HCEC 1CT (cell line): ENCODE results near the gene BICDL2.

Experiments used
- DNase-seq: peaks from one replicate; pipeline ENCODE4 v3.0.0-alpha.2; 2017

The BICDL2 gene

DNA sequence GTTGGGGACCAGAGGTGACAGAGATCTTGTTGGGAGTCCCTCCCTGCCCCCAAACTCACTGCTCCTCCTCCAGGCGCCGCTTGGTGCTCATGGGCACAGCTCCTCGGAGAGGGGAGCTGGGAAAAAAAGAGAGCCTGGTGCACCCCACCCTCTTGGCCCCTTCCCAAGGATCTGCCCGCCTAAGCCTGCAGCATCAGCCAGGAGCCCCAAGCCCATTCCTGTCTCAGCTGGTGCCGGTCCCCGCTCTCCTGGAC lies 13.4 kb downstream of the BICDL2 start:
- DNase-seq, result peak; percentile 69

DNA sequence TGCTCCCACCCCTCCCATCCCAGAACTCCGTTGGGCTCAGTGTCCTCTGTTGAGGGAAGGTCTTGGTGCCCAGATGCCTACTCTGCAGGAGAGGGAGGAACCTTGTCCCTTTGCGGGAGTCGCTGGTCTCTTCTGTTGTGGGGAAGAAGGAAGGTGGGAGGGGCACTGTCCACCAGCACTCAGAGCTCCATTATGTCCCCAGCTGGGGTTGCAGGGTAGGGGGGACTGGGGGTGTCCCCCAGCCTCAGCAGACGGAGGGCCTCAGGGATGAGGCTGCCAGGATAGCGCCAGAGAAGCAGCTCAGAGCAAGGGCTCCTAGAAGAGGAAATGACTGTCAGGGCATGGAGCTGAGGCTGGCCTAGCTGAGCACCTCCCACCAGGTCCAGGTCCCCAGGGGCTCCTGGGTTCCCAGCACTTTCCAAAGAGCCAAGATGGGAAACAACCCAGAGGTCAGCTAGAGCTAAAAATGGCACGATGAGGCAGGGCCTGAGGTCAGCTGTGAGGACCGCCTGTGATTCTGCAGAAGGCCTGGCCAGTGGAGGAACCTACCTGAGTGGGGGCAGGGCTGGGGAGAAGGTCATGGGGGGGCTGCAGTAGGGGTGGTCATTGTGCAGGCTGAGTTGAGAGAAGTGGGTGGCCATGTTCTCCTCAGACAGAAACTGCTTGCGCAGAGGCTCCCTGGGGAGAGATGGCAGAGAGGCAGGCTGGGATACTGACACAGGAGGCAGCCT lies 13.9 kb downstream of the BICDL2 start:
- DNase-seq, result no peak

- peak; percentile 98 for DNase-seq
Measured at GRCh38 chr16:3022208-3022683, 14.5 kb downstream of the BICDL2 start.

DNA sequence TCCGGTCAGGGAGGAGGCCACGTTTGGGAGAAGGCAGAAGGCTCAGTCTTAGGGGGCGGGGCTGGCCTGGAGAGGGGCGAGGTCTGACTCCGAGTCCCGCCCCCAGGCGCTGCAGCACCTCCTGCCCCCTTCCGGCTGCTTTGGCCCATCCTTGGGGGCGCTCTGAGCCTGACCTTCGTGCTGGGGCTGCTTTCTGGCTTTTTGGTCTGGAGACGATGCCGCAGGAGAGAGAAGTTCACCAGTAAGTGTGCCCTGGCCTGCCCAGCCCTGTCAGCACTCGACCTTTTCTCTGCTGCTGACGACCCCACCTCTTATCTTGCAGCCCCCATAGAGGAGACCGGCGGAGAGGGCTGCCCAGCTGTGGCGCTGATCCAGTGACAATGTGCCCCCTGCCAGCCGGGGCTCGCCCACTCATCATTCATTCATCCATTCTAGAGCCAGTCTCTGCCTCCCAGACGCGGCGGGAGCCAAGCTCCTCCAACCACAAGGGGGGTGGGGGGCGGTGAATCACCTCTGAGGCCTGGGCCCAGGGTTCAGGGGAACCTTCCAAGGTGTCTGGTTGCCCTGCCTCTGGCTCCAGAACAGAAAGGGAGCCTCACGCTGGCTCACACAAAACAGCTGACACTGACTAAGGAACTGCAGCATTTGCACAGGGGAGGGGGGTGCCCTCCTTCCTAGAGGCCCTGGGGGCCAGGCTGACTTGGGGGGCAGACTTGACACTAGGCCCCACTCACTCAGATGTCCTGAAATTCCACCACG lies 15.1 kb downstream of the BICDL2 start:
- DNase-seq, result peak; percentile 96

DNA sequence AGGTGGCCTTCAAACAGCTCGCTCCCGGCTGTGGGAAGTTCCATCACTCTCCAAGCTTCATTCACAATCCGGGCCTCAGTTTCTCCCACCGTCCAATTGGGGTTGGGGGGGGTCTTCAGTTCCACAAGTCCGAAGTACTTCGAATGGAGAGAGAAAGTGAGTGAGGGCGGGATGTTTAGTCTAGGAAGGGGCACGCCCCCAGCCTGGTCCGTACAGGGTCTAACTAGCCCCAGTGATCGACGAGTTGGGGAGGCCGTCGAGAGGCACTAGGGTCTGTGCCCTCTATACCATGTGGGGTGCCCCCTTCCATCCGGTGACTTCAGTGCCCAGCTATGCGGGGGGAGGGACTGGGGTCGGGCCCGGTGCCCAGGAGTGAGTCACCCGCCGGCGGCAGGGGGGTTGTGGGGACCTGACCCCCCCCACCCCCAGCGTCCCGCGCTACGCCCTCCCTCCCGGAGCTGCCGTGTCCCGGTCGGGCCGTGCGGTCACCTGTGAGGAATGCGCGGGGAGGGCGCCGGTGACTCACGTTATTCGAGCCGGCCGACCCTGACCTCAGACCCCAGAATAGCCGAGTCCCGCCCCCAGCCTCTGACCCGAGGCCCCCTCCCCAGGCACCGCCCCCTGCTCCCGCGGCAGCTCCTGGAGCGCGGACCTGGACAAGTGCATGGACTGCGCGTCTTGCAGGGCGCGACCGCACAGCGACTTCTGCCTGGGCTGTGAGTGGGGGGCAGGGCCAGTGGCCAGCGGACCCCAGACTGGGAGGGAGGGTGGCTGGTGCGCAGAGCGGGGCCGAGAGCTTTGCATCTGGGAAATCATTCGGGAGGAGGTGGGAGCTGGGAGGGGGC lies 15.9 kb downstream of the BICDL2 start:
- DNase-seq, result peak; percentile 89

- DNase-seq, result peak; percentile 78
Measured at GRCh38 chr16:3020247-3020603, 16.5 kb downstream of the BICDL2 start, which contains the start of gene TNFRSF12A. Gene TNFRSF12A (plus strand): TSS chr16:3020368. CDS start chr16:3020398, 30 bp downstream.

DNA sequence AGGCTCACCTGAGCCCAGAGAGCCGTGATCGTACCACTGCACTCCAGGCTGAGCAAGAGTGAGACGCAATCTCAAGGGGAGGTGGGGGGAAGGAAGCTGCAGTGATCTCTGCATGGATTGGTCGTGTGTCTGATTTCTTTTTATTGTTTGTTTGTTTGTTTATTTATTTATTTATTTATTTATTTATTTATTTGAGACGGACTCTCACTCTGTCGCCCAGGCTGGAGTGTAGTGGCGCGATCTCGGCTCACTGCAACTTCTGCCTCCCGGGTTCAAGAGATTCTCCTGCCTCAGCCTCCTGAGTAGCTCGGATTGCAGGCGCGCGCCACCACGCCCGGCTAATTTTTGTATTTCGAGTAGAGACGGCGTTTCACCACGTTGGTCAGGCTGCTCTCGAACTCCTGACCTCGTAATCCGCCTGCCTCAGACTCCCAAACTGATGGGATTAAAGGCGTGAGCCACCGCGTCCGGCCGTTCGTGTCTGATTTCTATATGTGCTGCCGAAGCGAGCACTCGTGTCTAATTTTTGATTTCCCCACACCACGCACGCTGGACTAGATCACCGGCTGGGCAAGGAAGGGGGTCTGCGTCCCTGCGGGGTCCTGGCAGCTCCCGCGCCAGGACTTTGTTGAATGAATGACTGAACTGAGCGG lies 17.0 kb downstream of the BICDL2 start:
- no peak for DNase-seq

GRCh38 chr16:3017794-3018506 lies 18.8 kb downstream of the BICDL2 start, which contains the start of gene CLDN6:
Gene CLDN6 (minus strand): TSS chr16:3018183. CDS start chr16:3016021, 2,162 bp downstream.
- no peak for DNase-seq

GRCh38 chr16:3017344-3017743 lies 19.4 kb downstream of the BICDL2 start:
- no peak for DNase-seq

DNA sequence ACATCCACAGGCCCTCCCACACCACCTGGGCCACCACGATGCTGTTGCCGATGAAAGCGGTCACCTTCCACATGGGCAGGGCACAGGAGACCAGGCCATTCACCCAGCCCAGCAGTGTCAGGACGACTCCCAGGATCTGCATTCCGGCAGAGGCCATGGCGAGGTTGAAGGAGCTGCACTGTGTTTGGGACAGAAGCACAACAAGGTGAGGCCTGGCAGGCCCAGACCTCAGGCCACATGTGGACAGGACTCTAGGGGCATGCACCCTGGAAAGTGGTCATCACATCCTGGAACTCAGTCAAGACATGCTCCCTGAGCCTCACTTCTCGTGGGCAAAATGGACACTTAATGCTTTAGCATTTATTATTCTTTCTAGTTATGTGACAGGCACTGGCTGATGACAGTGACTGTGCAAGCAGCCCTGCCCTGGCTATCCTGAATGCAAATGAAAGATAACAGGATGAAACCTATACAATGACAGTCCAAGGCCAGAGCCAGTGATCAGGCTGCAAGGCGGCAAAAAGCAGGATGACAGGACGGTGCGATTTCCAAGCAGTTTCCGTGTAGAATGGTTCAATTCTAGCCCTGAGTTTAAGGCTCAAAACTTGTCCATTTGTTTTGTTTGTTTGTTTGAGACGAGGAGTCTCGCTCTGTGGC lies 20.8 kb downstream of the BICDL2 start:
- DNase-seq, result no peak

DNA sequence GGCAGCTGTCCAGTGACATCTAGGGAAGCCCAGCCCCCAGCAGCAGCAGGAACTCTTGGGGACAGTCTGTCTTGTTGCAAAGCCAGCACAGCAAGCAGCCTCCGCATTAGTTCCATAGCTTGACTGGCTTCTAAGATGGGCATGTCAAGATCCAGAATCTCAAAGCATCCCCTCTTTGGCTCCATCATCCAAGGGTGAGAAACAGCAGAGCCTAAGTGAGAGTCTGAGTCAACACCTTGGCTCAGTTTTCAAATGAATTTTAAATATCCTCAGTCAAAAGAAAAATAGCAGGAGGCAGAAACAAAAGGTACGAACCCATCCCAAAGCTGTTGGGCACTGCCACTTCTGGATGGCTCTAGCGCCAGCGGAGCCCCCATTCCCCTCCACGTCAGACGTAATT lies 21.8 kb downstream of the BICDL2 start:
- DNase-seq, result no peak

DNA sequence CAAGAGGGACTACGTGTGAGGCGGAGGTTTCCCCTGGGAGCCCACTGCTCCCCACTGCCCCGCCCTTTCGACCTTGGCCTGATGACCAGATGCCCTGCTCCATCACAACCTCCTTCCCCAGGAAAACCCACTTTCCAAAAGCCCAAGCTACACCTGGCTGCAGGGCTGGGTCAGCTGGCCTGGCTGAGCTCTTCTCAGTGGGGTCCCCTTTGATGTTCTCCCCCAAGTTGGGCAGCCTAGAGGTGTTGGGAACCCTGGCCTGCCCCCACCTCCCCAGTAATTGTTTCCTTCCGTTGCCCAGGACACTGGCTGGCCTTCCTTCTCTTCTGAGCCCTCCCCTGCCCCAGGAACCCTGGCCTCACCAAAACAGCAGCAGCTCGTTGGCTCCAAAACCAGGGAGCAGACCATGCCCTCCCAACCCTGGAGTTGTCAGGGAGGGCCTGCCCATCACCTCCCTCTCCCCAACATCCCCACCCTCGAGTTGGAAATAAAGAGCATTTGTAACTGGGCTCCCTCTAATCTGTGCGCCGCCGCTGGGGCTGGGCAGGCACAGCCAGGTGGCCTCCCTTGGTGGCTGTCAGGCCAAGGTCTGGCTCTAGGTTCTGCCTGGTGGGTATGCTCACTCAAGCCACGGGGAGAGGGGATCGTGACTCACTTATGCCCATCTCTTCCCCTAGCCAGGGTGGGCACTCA lies 22.6 kb downstream of the BICDL2 start:
- DNase-seq, result no peak

DNA sequence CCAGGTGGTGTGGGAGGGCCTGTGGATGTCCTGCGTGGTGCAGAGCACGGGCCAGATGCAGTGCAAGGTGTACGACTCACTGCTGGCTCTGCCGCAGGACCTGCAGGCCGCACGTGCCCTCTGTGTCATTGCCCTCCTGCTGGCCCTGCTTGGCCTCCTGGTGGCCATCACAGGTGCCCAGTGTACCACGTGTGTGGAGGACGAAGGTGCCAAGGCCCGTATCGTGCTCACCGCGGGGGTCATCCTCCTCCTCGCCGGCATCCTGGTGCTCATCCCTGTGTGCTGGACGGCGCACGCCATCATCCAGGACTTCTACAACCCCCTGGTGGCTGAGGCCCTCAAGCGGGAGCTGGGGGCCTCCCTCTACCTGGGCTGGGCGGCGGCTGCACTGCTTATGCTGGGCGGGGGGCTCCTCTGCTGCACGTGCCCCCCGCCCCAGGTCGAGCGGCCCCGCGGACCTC lies 23.2 kb downstream of the BICDL2 start:
- DNase-seq, result no peak

- no peak for DNase-seq
Measured at GRCh38 chr16:3012828-3013420, 23.8 kb downstream of the BICDL2 start, which contains the start of gene CLDN9. Gene CLDN9 (plus strand): TSS chr16:3012923. CDS start chr16:3013363, 440 bp downstream.

GRCh38 chr16:3012246-3012645 lies 24.5 kb downstream of the BICDL2 start:
- no peak for DNase-seq

DNA sequence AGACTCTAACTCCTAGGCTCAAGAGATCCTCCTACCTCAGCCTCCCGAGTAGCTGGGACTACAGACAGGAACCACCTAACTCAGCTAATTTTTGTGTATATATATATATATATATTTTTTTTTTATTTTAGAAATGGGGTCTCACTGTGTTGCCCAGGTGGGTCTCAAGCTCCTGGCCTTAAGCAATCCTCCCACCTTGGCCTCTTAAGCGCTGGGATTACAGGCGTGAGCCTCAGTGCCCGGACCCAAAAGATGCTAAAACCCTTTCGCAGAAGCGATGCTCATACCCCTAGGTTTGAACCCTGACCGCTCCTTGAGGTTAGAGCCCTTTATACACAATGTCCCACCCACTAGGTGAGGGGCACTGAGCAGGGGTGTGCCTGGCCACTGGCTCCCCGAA lies 26.2 kb downstream of the BICDL2 start:
- DNase-seq, result no peak

- DNase-seq, result no peak
Measured at GRCh38 chr16:3009568-3010390, 27.0 kb downstream of the BICDL2 start.

- no peak for DNase-seq
Measured at GRCh38 chr16:3008690-3009037, 28.1 kb downstream of the BICDL2 start.

DNA sequence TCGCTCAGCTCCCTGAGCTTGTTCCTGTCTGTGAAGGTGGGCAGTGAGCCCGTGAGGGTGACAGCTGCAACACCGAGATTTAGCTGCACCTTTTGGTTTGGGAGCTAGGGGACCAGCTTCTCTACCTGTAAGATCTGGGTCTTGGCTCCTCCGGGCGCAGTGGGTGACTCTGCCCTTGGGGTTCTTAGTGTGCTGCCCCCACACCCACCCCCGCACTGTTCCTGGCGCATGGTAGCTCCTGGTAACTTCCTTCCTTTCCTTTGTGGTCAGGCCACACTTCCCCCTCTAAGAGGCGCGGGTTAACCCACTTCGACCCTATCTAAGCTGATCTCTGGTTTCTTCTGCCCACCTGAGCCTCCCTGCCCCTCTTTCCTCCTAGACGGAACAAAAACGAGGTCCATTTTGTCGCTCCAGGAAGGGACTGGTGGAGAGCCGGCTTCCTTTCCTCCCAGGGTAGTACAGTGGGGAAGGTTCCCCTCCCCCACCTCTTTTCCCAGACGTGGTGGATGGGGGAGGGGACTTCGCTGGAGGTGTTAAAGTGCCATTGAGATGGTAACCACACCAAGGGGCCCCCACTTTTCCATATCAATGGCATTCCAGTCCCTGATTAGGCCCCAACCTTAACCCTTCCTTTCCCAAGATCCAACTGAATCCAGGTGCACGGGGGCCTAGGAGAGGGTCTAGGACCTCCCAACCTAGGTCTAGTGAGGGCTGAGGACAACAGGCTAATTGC lies 28.6 kb downstream of the BICDL2 start:
- no peak for DNase-seq
